Measurements from ENCODE around the gene DCAF15.

DCAF15 gene

GRCh38 chr19:13978351-13979243 is 26.3 kb downstream of the DCAF15 start:
- FAIRE-seq, result no peak

GRCh38 chr19:13979244-13979615 is 26.9 kb downstream of the DCAF15 start:
- FAIRE-seq, result no peak

- no peak for FAIRE-seq
Observed at GRCh38 chr19:13979686-13980085, 27.4 kb downstream of the DCAF15 start.

- FAIRE-seq, result no peak
Observed at GRCh38 chr19:13980340-13980739, 28.0 kb downstream of the DCAF15 start.

GRCh38 chr19:13981021-13981420 is 28.7 kb downstream of the DCAF15 start:
- FAIRE-seq, result no peak

- no peak for FAIRE-seq
Observed at GRCh38 chr19:13981467-13981866, 29.2 kb downstream of the DCAF15 start.

GRCh38 chr19:13981988-13982501 is 29.7 kb downstream of the DCAF15 start:
- no peak for FAIRE-seq

GRCh38 chr19:13982773-13983172 is 30.5 kb downstream of the DCAF15 start:
- FAIRE-seq, result no peak

GRCh38 chr19:13983213-13983889 is 31.0 kb downstream of the DCAF15 start:
- no peak for FAIRE-seq

- no peak for FAIRE-seq
Observed at GRCh38 chr19:13984186-13984585, 31.9 kb downstream of the DCAF15 start.

- no peak for FAIRE-seq
Observed at GRCh38 chr19:13984875-13985741, 32.8 kb downstream of the DCAF15 start.

GRCh38 chr19:13985771-13986347 is 33.5 kb downstream of the DCAF15 start:
- no peak for FAIRE-seq

GRCh38 chr19:13986348-13986904 is 34.1 kb downstream of the DCAF15 start:
- FAIRE-seq, result no peak

- no peak for FAIRE-seq
Observed at GRCh38 chr19:13987101-13987890, 35.0 kb downstream of the DCAF15 start.

GRCh38 chr19:13989487-13989886 is 37.2 kb downstream of the DCAF15 start:
- no peak for FAIRE-seq

- no peak for FAIRE-seq
Observed at GRCh38 chr19:13990085-13990484, 37.8 kb downstream of the DCAF15 start.

- no peak for FAIRE-seq
Observed at GRCh38 chr19:13992025-13992424, 39.7 kb downstream of the DCAF15 start.

GRCh38 chr19:13993590-13994300 is 41.4 kb downstream of the DCAF15 start:
- FAIRE-seq, result no peak

- FAIRE-seq, result no peak
Observed at GRCh38 chr19:13995017-13995728, 42.9 kb downstream of the DCAF15 start.

All from islet of Langerhans (tissue), 1 donor.